RKO (cell line): Measurements from ENCODE around the gene MICAL3.

Experiments used
- DNase-seq: peaks from one replicate; pipeline ENCODE4 v3.0.0-alpha.2; 2016; ENCODE audit warnings: low spot score

MICAL3 gene

GRCh38 chr22:17838180-17838865, 186.0 kb downstream of the MICAL3 start:
- DNase-seq, result no peak

GRCh38 chr22:17836992-17837742, 187.2 kb downstream of the MICAL3 start:
- DNase-seq, result no peak

DNA sequence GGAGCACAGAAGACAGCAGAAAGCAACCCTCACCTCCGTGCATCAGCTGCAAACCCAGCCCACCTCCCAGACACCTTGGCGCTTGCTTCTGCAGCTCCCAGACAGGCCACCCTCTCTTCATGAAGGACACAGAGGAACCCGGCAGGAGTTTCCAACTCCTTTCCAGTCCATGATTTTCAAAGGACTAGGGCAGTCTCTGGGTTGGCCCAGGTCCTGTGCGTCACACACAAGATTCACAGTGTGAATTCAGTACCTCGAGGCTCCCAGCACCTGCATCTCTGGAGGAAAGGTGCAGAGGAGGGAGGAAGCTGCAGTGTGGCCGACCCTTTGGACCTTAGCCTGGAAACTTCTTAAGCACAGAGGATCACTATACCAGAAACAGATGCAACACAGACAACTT, 189.1 kb downstream of the MICAL3 start:
- DNase-seq, result no peak

DNA sequence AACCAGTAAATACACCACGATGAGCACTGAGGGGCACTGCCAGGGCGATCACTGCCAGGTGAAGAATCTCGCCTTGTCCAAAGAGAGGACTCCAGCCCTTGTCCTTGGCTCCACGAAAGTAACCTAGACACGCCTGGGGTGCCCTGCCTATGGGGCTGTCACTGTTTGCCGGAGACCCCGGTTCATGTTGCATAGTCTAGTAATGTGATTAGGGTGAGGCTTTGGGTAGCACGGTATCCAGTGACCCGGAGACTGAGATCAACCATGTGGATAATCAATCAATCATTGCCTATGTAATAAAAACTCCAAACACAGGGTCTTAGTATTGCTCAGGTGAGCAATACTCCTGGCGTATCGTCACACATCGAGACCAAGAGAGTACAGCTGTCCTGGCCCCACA, 190.9 kb downstream of the MICAL3 start:
- DNase-seq, result no peak

DNA sequence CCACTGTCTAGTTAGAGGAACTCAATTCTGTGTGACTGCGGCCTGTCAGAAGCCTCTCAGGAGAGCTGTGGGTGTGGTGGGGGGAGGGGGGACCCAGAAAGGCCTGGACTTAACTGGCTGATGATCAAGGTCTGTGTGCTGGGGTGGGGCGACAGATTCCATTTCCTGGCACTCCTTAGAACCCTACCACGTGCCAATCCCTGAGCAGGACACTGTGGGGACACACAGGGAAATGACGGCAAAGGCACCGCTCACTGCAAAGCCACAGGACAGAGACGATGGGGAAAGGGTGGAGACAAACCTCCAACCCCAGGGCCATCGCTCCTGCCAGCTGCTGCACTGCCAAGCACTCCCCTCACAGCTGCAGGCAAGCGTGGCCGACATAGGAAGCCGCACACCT, 191.7 kb downstream of the MICAL3 start:
- no peak for DNase-seq

GRCh38 chr22:17831501-17832251, 192.7 kb downstream of the MICAL3 start:
- no peak for DNase-seq

DNA sequence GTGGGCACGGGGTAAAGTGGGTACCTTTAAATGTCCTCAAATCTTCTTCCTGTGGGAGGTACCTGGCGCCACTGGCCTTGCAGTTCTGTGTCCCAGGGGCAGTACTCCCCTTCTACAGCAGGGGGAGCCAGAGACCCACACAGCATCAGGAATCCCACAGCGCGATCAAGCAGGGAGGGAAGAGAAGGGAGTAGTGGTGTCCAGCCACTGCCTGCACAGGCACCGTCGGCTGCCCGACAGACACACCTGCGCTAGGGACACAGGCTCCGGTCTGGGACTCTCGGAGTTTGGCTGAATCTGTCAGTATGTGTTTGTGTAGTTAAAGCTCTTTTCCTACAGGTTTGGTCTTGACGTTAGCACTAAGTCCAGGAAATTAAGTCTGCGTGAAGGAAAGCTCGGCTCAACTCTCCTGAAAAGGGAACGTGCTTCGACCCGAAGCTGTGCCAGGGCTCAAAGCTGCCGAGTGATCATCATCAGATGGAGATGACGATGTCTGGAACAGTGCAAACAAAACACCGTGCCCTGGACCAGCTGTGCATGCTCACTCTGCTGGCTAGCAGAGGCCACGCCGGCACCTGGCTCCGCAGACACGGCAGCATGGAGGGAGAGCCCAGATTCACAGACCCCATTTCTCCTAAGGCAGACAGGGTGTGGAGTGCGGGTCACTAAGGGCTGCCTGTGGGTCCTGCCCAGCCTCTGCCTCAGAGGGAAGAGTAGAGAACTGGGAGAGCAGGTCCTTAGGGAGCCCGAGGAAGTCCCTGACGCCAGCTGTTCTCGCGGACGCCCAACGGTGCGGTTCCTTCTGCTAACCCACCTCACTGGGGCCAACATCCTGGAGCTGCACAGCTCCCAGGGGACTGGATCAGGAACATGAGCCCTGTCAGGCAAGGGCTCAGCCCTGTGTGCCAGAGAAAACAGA, 194.1 kb downstream of the MICAL3 start:
- peak; percentile 74 for DNase-seq

DNA sequence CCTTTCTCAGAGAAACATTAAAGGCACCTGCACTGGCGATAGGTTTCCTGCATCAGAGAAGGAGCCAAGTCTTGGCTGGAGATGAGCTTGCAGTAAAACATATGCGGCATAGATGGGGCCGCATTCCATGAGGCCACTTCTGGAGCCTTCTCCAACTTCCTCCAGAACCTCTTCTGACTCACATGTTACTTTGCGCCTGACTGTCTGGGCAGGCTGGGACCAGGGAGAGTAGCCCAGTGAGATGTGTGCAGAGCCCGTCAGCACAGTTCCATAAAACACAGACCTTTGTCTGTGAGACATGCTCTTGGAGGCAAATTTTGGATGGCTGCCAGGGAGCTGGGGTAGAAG, 194.7 kb downstream of the MICAL3 start:
- DNase-seq, result no peak

DNA sequence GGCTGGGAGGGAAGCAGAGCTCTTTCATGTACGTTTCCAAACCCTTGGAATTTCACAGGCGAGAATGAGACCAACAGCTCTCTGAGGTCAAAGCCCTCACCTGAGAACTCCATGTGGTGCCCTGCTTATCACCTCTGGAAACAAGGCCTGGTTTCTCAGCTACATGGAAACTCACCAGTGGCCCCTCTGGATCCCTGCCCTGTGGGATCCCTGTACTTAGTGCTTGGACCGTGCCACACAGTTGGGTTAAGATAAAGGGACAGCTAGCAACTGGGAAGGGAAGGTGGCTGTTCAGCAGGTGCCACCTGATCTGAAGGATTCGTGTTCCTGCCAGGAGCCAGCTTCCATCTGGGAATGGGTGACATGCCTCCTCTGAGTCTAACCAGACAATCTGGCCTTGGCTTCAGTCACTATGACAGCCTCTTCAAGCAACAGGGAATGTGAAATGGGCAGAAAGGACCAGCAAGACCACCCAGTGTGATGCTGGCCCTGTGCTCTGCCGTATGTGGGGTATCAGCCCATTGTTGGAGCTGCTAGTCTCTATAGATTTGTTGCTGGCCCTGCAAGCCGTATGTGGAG, 195.8 kb downstream of the MICAL3 start:
- no peak for DNase-seq

DNA sequence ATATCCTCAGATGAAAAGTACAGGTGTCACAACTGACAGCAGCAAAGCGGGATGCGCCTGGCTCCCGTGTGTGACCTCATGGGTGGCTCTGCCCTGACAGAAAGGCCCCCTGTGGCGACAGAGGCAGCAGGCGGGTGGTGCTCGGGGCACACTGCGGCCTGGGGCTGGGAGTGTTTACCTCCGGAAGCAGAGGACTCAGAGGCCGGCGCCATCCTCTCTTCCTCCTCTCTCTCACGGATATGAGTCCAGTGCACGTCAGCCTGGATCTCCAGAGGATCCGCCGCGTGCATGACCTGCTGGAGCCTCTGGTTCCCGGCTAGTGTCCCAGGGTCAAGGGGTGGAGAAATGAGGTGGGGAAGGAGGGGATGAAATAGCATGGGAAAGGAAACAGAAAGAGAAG, 196.9 kb downstream of the MICAL3 start:
- no peak for DNase-seq

- DNase-seq, result no peak
Measured at GRCh38 chr22:17825876-17826550, 198.3 kb downstream of the MICAL3 start.

DNA sequence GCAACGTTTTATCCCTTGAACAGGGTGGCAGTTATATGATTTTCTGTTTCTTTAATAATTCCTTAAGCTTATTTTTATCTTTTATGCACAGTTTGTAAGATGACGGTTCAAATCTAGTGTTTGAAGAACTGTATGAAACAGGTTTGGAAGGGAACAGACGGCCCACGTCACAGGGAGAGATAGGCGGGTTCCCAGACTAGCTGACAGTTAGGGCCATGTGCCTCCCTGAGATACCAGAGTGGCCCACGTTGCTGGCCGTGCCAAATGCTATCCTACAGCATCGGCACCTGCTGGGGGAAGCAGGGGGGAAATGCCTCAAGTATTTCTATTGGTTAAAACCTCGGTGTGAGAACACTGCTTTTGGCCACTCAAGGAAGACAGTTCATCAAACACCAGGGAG, 199.9 kb downstream of the MICAL3 start:
- no peak for DNase-seq

DNA sequence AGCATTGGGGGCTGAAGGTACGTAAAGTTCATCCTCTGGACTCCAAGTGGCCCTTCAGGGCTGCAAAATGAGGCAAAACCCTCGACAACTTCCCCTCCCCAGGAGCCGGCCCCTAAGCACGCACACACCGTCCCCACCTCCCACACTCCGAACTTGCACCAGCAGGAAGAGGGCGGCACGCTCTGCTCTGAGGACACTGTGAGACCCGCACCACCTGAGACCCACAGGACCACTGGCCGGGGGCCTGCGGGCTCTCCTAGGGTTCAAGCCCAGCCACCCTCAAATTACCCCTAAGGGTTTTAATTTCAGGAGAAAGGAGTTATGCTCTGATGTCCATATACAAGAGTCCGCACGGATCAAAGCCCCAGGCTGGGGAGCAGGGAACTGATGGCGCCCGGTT, 200.4 kb downstream of the MICAL3 start:
- DNase-seq, result no peak

DNA sequence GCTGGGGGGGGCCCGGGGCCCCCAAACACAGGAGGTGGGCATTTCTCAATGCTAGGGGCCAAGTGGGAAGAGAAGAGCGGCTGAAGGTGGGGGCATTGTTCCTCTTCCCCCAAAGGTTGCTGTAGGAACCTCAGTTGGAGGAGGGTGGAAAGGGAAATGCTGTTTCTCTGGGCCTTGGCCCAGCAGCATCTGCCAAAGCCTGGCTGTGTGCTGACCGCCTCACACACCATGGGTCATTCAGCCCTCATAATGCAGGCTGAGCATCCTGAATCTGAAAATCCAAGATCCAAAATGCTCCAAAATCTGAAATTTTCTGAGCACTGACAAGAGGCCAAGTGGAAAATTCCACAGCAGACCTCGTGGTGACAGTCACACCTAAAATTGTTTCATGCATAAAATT, 201.1 kb downstream of the MICAL3 start:
- no peak for DNase-seq

- DNase-seq, result no peak
Measured at GRCh38 chr22:17822087-17822486, 202.3 kb downstream of the MICAL3 start.

- DNase-seq, result no peak
Measured at GRCh38 chr22:17820879-17821439, 203.4 kb downstream of the MICAL3 start.

DNA sequence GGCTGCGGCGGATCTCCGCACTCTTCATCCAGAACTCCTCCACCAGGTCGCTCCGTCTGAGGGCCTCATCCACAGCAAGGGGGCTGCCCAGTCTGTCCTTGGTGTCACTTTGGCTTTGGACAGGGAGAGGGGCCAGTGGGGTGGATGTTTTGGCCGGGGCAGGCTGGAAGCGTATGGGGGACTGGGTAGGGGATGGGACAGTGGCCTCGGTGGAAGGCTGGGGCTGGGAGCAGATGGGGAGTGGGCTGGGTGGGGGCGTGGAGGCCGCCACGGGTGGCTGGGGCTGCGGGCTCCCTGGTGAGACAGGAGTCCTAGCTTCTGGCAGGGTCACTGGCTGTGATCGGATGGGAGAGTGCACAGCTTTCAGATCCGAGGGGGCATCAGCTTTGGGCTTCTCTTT, 205.7 kb downstream of the MICAL3 start:
- DNase-seq, result no peak

GRCh38 chr22:17818180-17818579, 206.2 kb downstream of the MICAL3 start:
- no peak for DNase-seq

- DNase-seq, result no peak
Measured at GRCh38 chr22:17817511-17818065, 206.8 kb downstream of the MICAL3 start.

- DNase-seq, result no peak
Measured at GRCh38 chr22:17817079-17817478, 207.3 kb downstream of the MICAL3 start.

DNA sequence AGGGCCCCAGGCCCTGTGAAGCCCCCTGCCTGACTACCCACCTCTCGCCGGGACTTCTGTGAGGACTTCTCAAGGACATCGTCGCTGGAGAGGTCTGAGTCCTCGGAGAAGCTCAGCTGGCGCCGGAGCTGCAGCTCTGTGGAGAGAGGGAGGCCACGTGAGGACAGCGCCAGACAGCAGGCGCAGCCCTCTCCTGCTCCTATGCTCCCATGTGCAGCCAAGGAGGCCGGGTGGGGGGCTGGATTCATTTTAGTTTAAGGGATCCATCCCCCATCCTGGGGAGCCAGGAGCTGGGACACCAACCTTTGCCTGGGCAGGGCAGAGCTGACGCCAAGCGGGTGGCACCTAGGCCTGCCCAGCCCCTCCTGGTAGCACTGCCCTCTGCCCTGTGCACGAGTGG, 207.7 kb downstream of the MICAL3 start:
- DNase-seq, result no peak
